AG04449 (cell line): ENCODE results near the gene HLA-A.
"Not testable (repeated sequence)": the region's sequence is repeated elsewhere in the genome, so short reads cannot be mapped to it uniquely, and the experiment has no call there.

Source experiments
- CTCF ChIA-PET: fragments of 350-600 bp; formaldehyde crosslinking; extraction: SDS; loops from one replicate; lab custom pipeline; 2021; ENCODE audit warnings: antibody characterized with exemption; lab: Yijun Ruan, JAX
- POLR2A ChIA-PET: fragments of 400-600, 350-600 bp; formaldehyde crosslinking; extraction: SDS; loops from one replicate; lab custom pipeline; 2020; ENCODE audit warnings: antibody characterized with exemption, inconsistent platforms; lab: Yijun Ruan, JAX
- DNase-seq: peaks from one replicate; pipeline ENCODE4 v3.0.0-alpha.2; 2010; ENCODE audit warnings: low read depth, low spot score
- H3K4me3 ChIP-seq: 2 replicates; pipeline ENCODE4 v1.5.1; 2011; ENCODE audit warnings: low read depth, mild to moderate bottlenecking, control low read depth, low read length
- TF ChIP-seq, protein P1 (sequence below): IDR thresholded peaks from one replicate; pipeline ENCODE4 v1.5.1; 2011; ENCODE audit warnings: mild to moderate bottlenecking, moderate library complexity, low read length, control low read depth, inconsistent platforms; ENCODE audit not compliant: insufficient read depth; ENCODE audit errors: missing control alignments

The HLA-A gene

DNA sequence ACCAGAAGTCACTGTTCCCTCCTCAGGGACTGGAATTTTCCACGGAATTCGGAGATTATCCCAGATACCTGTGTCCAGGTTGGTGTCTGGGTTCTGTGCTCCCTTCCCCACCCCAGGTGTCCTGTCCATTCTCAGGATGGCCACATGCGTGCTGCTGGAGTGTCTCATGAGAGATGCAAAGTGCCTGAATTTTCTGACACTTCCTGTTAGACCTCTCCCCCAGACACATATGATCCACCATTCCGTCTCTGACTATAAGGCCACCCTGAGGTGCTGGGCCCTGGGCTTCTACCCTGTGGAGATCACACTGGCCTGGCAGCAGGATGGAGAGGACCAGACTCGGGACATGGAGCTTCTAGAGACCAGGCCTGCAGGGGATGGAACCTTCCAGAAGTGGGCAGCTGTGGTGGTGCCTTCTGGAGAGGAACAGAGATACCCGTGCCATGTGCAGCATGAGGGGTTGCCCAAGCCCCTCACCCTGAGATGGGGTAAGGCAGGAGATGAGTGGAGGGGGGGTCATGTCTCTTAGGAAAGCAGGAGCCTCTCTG, 14.4 kb upstream of the HLA-A start:
- TF ChIP-seq, protein P1, sequence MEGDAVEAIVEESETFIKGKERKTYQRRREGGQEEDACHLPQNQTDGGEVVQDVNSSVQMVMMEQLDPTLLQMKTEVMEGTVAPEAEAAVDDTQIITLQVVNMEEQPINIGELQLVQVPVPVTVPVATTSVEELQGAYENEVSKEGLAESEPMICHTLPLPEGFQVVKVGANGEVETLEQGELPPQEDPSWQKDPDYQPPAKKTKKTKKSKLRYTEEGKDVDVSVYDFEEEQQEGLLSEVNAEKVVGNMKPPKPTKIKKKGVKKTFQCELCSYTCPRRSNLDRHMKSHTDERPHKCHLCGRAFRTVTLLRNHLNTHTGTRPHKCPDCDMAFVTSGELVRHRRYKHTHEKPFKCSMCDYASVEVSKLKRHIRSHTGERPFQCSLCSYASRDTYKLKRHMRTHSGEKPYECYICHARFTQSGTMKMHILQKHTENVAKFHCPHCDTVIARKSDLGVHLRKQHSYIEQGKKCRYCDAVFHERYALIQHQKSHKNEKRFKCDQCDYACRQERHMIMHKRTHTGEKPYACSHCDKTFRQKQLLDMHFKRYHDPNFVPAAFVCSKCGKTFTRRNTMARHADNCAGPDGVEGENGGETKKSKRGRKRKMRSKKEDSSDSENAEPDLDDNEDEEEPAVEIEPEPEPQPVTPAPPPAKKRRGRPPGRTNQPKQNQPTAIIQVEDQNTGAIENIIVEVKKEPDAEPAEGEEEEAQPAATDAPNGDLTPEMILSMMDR = no peak
- H3K4me3 ChIP-seq = no peak overlapping the region
- ChIA-PET CTCF (no interaction called here), POLR2A (no interaction called here)
- no peak for DNase-seq

DNA sequence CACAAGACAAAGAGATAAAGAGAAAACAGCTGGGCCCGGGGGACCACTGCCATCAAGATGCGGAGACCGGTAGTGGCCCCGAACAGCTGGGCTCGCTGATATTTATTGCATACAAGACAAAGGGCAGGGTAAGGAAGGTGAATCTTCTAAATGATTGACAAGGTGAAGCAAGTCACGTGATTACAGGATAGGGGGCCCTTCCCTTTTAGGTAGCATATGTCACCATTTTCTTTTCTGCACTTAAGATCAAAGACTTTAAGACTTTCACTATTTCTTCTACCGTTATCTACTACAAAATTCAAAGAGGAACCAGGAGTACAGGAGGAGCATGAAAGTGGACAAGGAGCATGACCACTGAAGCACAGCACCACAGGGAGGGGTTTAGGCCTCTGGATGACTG, 12.3 kb upstream of the HLA-A start:
- CTCF ChIA-PET, H3K4me3 ChIP-seq, DNase-seq, POLR2A ChIA-PET: not testable (repeated sequence)

DNA sequence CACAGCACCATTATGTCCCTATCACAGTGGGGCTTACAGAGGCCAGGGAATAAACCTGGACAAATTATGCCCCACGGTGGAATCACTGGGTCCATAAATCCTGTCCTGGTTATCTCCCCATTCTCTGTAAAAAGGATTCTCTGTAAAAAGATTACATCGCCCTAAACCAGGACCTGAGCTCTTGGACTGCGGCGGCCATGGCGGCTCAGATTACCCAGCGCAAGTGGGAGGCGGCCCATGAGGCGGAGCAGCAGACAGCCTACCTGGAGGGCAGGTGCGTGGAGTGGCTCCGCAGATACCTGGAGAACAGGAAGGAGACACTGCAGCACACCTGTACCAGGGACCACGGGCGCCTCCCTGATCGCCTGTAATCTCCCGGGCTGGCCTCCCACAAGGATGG, 8.4 kb upstream of the HLA-A start:
- ChIA-PET POLR2A (no interaction called here), CTCF (no interaction called here)
- DNase-seq = no peak
- H3K4me3 ChIP-seq = no peak overlapping the region
- TF ChIP-seq, protein P1 = no peak

DNA sequence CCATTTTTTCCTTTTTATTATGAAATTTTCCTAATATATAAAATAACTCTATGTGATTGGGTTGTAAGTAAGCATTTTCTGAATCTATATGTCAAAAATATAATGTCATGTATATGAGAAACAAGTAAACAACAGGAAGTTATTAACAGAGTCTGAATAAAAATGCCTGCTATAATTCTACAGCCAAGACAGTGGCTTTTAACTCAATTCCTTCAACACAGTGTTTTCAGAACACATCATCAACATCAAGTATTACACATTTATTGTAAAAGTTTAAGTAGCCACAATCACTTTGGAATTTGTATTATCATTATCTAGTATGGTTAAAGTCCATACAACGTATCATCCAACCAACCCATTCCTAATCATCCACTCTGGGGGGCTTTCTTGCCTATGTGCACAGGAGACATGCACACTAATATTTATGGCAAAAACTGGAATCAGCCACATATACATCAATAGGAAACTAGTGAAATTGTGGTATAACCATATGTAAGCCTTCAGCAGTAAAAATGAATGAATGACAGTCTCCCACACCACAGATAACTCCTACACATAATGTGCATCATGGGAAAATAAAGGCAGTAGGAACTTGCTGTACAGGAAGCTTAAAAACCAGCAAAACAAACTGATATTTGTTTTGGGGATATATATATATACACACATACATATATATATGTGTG, 6.9 kb upstream of the HLA-A start:
- CTCF ChIA-PET = no interaction called here

DNA sequence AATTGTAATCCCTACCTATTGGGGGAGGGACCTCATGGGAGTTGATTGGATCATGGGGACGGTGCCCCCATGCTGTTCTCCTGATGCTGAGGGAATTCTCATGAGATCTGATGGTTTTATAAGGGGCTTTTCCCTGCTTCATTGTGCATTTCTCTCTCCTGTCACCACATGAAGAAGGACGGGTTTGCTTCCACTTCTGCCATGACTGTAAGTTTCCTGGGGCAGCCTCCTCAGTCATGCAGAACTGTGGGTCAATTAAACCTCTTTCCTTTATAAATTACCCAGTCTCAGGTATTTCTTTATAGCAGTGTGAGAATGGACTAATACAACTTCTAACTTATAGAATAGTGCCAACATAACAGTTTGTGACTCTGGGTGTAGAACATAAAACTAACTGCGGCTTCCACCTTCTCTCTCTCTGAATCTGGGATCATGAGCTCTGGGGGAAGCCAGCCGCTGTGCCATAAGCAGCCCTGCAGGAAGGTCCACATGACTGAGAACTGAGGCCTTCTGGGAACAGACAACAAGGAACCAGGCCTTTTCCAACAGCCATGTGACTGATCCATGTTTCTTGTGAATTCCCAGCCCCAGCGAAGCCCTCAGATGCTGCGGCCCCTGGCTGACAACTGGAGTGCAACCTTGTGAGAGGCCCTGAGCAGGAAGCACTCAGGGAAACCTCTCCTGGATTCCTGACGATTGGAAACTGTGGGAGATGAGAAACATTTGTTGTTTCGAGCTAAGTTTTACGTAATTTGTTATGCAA, 3.4 kb upstream of the HLA-A start:
- POLR2A ChIA-PET = no interaction called here
- no peak for DNase-seq
- H3K4me3 ChIP-seq = no peak overlapping the region
- TF ChIP-seq, protein P1 = no peak
- CTCF ChIA-PET = no interaction called here

More for the DNA sequence above, 6.9 kb upstream of the HLA-A start:
- no peak for DNase-seq
- POLR2A ChIA-PET = no interaction called here
- TF ChIP-seq, protein P1 = no peak
- H3K4me3 ChIP-seq = no peak overlapping the region

DNA sequence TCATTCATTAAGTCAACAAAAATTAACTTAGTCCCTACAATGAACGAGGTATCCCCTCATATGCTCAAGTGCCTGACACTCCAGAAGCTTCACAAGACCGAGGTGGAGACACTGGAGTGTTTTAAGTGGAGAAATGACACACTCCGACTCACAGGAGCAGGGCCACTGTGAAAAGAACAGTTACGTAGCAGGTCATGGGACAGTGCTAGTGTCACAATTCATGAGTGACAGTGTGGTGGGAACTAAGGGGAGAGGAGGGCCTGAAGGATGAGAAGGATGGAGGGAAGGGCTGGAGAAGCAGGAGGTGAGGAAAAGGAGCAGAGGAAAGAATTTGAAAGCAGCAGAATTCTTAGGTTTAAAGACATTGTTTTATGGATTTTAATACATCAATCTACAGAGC, 1.3 kb upstream of the HLA-A start:
- ChIA-PET POLR2A (interaction anchor here (1.3 kb wide), 1 partner anchor 12 kb away, joined by 4 read pairs; no protein-coding TSS in a partner anchor), CTCF (no interaction called here)
- TF ChIP-seq, protein P1 = no peak
- H3K4me3 ChIP-seq = no peak overlapping the region
- no peak for DNase-seq
